OCI-LY7 (cell line): Measurements from ENCODE around the gene CENPP.

Experiments used
- CTCF ChIP-seq: fragments of 200-600 bp; sonication (generic); conservative IDR thresholded peaks from 2 replicates; pipeline ENCODE4 v1.5.1; 2014; ENCODE audit warnings: mild to moderate bottlenecking, antibody characterized with exemption, low read length, moderate library complexity, mixed read lengths
- EZH2phosphoT487 ChIP-seq: fragments of 200-600 bp; sonication (generic); IDR thresholded peaks from 2 replicates; pipeline ENCODE4 v1.6.1; 2018; ENCODE audit warnings: low read depth, borderline replicate concordance, mild to moderate bottlenecking, mixed run types, antibody characterized with exemption, low read length, moderate library complexity, mixed read lengths

DNA sequence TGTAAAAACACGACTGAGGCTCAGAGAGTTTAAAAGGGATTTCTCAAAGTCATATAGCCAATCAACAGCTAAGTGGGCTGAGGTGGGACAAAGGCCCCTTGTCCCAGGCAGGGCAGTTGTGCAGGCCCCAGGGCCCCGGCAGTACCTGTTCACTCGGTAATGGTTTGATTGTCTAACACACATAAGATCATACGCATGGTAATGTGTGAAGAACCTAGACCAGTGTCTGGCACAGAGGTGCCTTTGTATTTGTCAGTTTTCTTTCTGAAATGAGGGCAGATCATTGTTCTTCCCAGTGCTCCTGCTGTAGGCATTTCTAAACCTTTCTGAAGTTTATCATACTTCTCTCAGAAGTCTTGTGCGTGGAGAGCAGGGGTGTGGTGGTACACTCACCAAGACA is 277.3 kb downstream of the CENPP start:
- TF ChIP-seq CTCF, result no peak
- no peak for TF ChIP-seq EZH2phosphoT487
